HL-60 (cell line): ENCODE results near the gene ITM2A.
A peak's percentile ranks its signal among the peaks of the same experiment; 100 is the strongest.

Source experiments
- DNase-seq, 2 experiments: peaks; one replicate each; pipeline ENCODE4 v3.0.0-alpha.2; 2010 to 2020; ENCODE audit warnings: low read depth in 1 of 2, low spot score in 1 of 2
- H3K27ac ChIP-seq: fragments of 250-450 bp; sonication (Bioruptor Pico); replicated peaks from 2 replicates; pipeline ENCODE4 v1.5.1; 2020; ENCODE audit warnings: mild to moderate bottlenecking, moderate library complexity
- H3K27me3 ChIP-seq: fragments of 250-450 bp; sonication (Bioruptor Pico); 2 replicates; pipeline ENCODE4 v1.5.1; 2021; ENCODE audit warnings: mild to moderate bottlenecking, moderate library complexity; ENCODE audit not compliant: insufficient read depth, poor library complexity, severe bottlenecking
- H3K4me3 ChIP-seq: replicated peaks from 2 replicates; pipeline ENCODE4 v1.5.1; 2011; ENCODE audit warnings: mild to moderate bottlenecking, control low read depth, low read length; ENCODE audit not compliant: insufficient read depth
- CTCF ChIP-seq: IDR thresholded peaks from one replicate; pipeline ENCODE4 v1.5.1; 2011; ENCODE audit warnings: low read length, control low read depth, inconsistent platforms; ENCODE audit not compliant: insufficient read depth
- GABPA ChIP-seq: IDR thresholded peaks from 2 replicates; pipeline ENCODE4 v1.6.1; 2012; ENCODE audit warnings: low read depth
- POLR2AphosphoS5 ChIP-seq: IDR thresholded peaks from 2 replicates; pipeline ENCODE4 v1.6.1; 2012; ENCODE audit warnings: low read depth
- SPI1 ChIP-seq: IDR thresholded peaks from 2 replicates; pipeline ENCODE4 v1.6.1; 2012; ENCODE audit warnings: low read depth, mild to moderate bottlenecking, borderline replicate concordance
- TF ChIP-seq, protein P1 (sequence below): IDR thresholded peaks from 2 replicates; pipeline ENCODE4 v1.6.1; 2012; ENCODE audit warnings: low read depth; ENCODE audit not compliant: insufficient replicate concordance

Gene ITM2A

DNA sequence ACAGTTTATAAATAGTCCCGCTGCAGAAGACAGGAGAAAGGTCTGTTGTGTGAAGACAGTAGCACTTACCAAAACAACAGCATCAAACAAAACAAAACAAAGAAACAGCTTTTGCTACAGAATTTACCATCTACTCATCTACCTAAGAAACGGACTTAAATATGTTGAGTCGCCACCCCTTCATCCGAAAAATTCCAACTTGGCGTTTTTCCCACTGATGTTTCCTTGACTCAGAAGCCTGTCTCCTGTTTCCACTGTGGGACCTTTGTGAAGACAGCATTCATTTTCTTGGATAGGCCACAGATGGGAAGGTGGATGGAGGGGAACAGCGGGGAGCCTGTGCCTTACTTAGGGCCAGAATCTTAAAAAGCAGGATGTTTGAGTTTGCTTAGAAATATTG lies 1.3 kb upstream of the ITM2A start:
- Histone ChIP-seq H3K27ac (no peak overlapping the region), H3K27me3 (no peaks in the 10 kb centered on the region), H3K4me3 (no peak overlapping the region)
- TF ChIP-seq SPI1, result no peak
- DNase-seq, result no peak

- Histone ChIP-seq H3K4me3 (no peak overlapping the region), H3K27me3 (no peaks in the 10 kb centered on the region), H3K27ac (no peak overlapping the region)
- DNase-seq, result no peak
- TF ChIP-seq POLR2AphosphoS5 (no peak), CTCF (no peak), GABPA (no peak)
- TF ChIP-seq, protein P1, sequence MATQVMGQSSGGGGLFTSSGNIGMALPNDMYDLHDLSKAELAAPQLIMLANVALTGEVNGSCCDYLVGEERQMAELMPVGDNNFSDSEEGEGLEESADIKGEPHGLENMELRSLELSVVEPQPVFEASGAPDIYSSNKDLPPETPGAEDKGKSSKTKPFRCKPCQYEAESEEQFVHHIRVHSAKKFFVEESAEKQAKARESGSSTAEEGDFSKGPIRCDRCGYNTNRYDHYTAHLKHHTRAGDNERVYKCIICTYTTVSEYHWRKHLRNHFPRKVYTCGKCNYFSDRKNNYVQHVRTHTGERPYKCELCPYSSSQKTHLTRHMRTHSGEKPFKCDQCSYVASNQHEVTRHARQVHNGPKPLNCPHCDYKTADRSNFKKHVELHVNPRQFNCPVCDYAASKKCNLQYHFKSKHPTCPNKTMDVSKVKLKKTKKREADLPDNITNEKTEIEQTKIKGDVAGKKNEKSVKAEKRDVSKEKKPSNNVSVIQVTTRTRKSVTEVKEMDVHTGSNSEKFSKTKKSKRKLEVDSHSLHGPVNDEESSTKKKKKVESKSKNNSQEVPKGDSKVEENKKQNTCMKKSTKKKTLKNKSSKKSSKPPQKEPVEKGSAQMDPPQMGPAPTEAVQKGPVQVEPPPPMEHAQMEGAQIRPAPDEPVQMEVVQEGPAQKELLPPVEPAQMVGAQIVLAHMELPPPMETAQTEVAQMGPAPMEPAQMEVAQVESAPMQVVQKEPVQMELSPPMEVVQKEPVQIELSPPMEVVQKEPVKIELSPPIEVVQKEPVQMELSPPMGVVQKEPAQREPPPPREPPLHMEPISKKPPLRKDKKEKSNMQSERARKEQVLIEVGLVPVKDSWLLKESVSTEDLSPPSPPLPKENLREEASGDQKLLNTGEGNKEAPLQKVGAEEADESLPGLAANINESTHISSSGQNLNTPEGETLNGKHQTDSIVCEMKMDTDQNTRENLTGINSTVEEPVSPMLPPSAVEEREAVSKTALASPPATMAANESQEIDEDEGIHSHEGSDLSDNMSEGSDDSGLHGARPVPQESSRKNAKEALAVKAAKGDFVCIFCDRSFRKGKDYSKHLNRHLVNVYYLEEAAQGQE, result no peak
These were observed 773 bp upstream of the ITM2A start for GRCh38 chrX:79367907-79368306.

DNA sequence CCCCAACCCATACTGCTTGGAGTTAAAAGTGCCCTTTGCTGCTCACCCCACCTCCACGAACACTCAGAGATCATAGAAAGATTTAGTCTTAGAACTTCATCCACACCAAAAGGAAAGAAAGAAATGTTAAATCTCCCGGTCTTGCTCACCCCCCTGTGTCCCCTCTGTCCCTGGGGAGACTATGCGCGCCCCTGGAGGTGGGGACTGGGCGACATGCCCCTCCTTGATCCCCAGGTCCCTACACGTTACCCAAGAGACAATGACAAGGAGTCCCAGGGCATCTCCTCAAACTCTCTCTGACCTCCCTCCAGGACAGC lies 620 bp downstream of the ITM2A start:
- no peaks in the 10 kb centered on the region for H3K27me3 ChIP-seq
- TF ChIP-seq SPI1 (no peak), POLR2AphosphoS5 (no peak), GABPA (no peak)
- TF ChIP-seq, protein P1, result no peak
- no peak for DNase-seq
- H3K27ac ChIP-seq, result peak overlapping the region; percentile 6
- H3K4me3 ChIP-seq, result peak overlapping the region; percentile 11; the same call in 1 of the 2 replicates

- Histone ChIP-seq H3K27ac (no peak overlapping the region), H3K27me3 (no peaks in the 10 kb centered on the region), H3K4me3 (no peak overlapping the region)
- no peak for DNase-seq
- TF ChIP-seq SPI1 (no peak), POLR2AphosphoS5 (no peak), GABPA (no peak), CTCF (no peak)
- TF ChIP-seq, protein P1, result no peak
These were observed 1.5 kb downstream of the ITM2A start for GRCh38 chrX:79365591-79365990.
